Calu3 (cell line): ENCODE results near the gene APP. TPM values are rescaled to one million over a fixed set of nuclear protein-coding genes. Genes with fewer than 3 reads are reported as not detected.

Experiments used
- BruUV-seq: library from RNA; stranded (reverse); fragments of 400-500 nt; replicated peaks from 2 replicates; lab custom pipeline; 2021; lab: Mats Ljungman, UMichigan
- CTCF ChIA-PET: fragments of 300-600 bp; sonication (Branson Sonifier 250); formaldehyde crosslinking; loops from one replicate; lab custom pipeline; 2022; ENCODE audit warnings: antibody characterized with exemption; lab: Charles Lee
- DNase-seq: peaks from one replicate; pipeline ENCODE4 v3.0.0; 2022
- H3K27ac Mint-ChIP-seq: one replicate; pipeline ENCODE4 v1.8.0; 2022; ENCODE audit warnings: mixed read lengths; ENCODE audit not compliant: unreplicated experiment
- H3K27me3 Mint-ChIP-seq: one replicate; pipeline ENCODE4 v1.8.0; 2022; ENCODE audit warnings: mixed read lengths; ENCODE audit not compliant: unreplicated experiment
- H3K36me3 Mint-ChIP-seq: one replicate; pipeline ENCODE4 v1.8.0; 2022; ENCODE audit warnings: mild to moderate bottlenecking, moderate library complexity, mixed read lengths; ENCODE audit not compliant: insufficient read depth, unreplicated experiment
- H3K4me1 Mint-ChIP-seq: one replicate; pipeline ENCODE4 v1.8.0; 2022; ENCODE audit warnings: mild to moderate bottlenecking, low read depth, mixed read lengths; ENCODE audit not compliant: unreplicated experiment
- H3K4me3 Mint-ChIP-seq: one replicate; pipeline ENCODE4 v1.8.0; 2022; ENCODE audit warnings: mild to moderate bottlenecking, low read depth, moderate library complexity, mixed read lengths; ENCODE audit not compliant: unreplicated experiment
- H3K9me3 Mint-ChIP-seq: one replicate; pipeline ENCODE4 v1.8.0; 2022; ENCODE audit warnings: low read depth, mixed read lengths; ENCODE audit not compliant: unreplicated experiment
- intact Hi-C: fragments of 100-400 bp; cut with micrococcal nuclease; formaldehyde crosslinking; loops from one replicate; pipeline ENCODE4 v1.10.0; 2022; ENCODE audit not compliant: unreplicated experiment
- total RNA-seq: library from RNA; stranded (reverse); gene quantifications from 2 replicates; pipeline ENCODE4 v1.2.3, GENCODE V29; 2022
- TF ChIP-seq, protein P1 (sequence below): fragments of 200-600 bp; IDR thresholded peaks from one replicate; pipeline ENCODE4 v1.8.0; 2022; ENCODE audit warnings: antibody characterized with exemption; ENCODE audit not compliant: unreplicated experiment

The APP gene
- total RNA-seq, 1 experiment from 2014 or later: 566 TPM

GRCh38 chr21:25887646-25888306 is 282.8 kb downstream of the APP start:
- CTCF ChIA-PET: no interaction called here
- no peaks in the 10 kb centered on the region for H3K27me3 Mint-ChIP-seq

DNA sequence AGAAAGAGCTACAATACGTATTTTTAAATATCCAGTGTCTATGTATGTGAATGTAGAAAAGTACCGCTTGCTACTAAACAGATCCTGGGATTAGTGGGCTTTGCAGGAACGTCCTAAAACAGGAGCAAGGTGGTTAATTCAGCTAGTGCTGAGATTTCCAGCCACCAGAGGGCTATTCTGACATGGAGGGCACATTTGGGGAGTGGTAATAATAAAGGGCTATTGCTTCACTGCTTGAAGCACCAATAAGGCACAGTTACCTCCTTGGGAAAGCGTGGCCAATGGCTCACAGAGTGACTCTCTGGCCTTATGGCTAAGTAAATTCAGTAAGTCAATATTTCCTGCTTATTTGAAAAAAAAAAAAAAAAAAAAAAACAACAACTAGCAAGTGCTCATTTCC is 283.4 kb downstream of the APP start:
- H3K27ac Mint-ChIP-seq: no peak overlapping the region
- intact Hi-C loops: no loop called here

More at GRCh38 chr21:25887646-25888306, 282.8 kb downstream of the APP start:
- DNase-seq: peak; percentile 5
- Mint-ChIP-seq H3K9me3 (no peaks in the 10 kb centered on the region), H3K36me3 (peaks cover 37% of the 10 kb centered on the region), H3K4me3 (peak overlapping the region; percentile 17), H3K27ac (peak overlapping the region; percentile 81), H3K4me1 (peaks cover 28% of the 10 kb centered on the region)
- TF ChIP-seq, protein P1, sequence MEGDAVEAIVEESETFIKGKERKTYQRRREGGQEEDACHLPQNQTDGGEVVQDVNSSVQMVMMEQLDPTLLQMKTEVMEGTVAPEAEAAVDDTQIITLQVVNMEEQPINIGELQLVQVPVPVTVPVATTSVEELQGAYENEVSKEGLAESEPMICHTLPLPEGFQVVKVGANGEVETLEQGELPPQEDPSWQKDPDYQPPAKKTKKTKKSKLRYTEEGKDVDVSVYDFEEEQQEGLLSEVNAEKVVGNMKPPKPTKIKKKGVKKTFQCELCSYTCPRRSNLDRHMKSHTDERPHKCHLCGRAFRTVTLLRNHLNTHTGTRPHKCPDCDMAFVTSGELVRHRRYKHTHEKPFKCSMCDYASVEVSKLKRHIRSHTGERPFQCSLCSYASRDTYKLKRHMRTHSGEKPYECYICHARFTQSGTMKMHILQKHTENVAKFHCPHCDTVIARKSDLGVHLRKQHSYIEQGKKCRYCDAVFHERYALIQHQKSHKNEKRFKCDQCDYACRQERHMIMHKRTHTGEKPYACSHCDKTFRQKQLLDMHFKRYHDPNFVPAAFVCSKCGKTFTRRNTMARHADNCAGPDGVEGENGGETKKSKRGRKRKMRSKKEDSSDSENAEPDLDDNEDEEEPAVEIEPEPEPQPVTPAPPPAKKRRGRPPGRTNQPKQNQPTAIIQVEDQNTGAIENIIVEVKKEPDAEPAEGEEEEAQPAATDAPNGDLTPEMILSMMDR: no peak
- intact Hi-C loops: loop anchor here (1.0 kb wide), 1 partner anchor 47 kb away; no protein-coding TSS in a partner anchor
- BruUV-seq: no TSS peak

DNA sequence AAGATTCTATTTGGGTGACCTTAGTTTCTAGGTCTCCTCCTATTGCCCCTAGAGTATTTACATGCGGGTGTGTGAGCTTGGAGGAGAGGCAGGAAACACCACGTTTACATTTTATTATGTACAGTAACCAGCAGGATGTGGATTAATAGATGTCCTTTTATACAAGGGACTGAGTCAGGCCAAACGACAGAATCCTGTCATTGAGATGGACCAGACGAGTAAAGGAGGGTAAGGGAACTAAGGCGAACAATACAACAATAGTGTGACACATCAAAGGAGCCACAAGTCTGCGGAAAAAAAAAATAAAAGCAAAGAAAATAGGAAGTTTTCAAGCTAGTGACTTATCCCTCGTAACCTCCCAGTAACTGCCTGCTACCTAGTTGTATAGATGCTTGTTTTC is 284.7 kb downstream of the APP start:
- no peak overlapping the region for H3K4me3 Mint-ChIP-seq
- BruUV-seq: no TSS peak
- DNase-seq: no peak
- intact Hi-C loops: no loop called here
- no peaks in the 10 kb centered on the region for H3K27me3 Mint-ChIP-seq
- TF ChIP-seq, protein P1: no peak
- no peaks in the 10 kb centered on the region for H3K9me3 Mint-ChIP-seq
- peaks cover 28% of the 10 kb centered on the region for H3K4me1 Mint-ChIP-seq
- no peak overlapping the region for H3K27ac Mint-ChIP-seq
- CTCF ChIA-PET: no interaction called here
- H3K36me3 Mint-ChIP-seq: peaks cover 42% of the 10 kb centered on the region

More for the DNA sequence above, 283.4 kb downstream of the APP start:
- H3K9me3 Mint-ChIP-seq: no peaks in the 10 kb centered on the region
- no peak for DNase-seq
- peaks cover 28% of the 10 kb centered on the region for H3K4me1 Mint-ChIP-seq
- no peak overlapping the region for H3K4me3 Mint-ChIP-seq
- TF ChIP-seq, protein P1: no peak
- no peaks in the 10 kb centered on the region for H3K27me3 Mint-ChIP-seq
- CTCF ChIA-PET: no interaction called here
- peaks cover 37% of the 10 kb centered on the region for H3K36me3 Mint-ChIP-seq
- BruUV-seq: no TSS peak

- H3K4me1 Mint-ChIP-seq: peaks cover 28% of the 10 kb centered on the region
- CTCF ChIA-PET: no interaction called here
- TF ChIP-seq, protein P1: no peak
- BruUV-seq: no TSS peak
- H3K36me3 Mint-ChIP-seq: peaks cover 37% of the 10 kb centered on the region
- no peaks in the 10 kb centered on the region for H3K9me3 Mint-ChIP-seq
- no peaks in the 10 kb centered on the region for H3K27me3 Mint-ChIP-seq
- no peak for DNase-seq
- no peak overlapping the region for H3K27ac Mint-ChIP-seq
- H3K4me3 Mint-ChIP-seq: no peak overlapping the region
- intact Hi-C loops: no loop called here
These were observed 285.2 kb downstream of the APP start for GRCh38 chr21:25885405-25885804.
